ENCODE results near the gene MYO1D.
"Not testable (repeated sequence)": the region's sequence is repeated elsewhere in the genome, so short reads cannot be mapped to it uniquely, and the experiment has no call there.

MYO1D gene

DNA sequence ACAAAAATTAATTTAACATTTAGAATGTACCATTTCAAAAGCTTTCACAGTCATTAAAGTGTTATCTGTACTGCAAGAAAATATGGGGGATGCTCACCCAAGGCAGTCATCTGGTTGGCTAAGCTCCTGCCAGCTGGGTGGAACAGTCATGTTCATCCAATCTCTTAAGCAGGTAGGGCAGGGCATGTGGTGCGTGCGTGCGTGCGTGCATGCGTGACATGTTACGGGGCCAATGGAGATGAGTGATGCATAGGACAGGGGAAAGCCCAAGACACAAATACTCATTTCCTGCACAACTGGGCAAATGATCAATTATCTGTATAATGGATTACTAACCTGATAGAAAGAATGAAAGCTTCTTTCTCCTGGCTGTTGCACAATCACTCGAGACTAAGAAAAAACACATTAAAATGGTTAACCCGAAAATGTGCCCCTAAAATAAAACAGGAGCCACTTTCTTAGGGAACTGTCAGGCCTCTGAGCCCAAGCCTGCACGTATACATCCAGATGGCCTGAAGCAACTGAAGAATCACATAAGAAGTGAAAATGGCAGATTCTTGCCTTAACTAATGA, 104.4 kb downstream of the MYO1D start:
- no peak for DNase-seq

DNA sequence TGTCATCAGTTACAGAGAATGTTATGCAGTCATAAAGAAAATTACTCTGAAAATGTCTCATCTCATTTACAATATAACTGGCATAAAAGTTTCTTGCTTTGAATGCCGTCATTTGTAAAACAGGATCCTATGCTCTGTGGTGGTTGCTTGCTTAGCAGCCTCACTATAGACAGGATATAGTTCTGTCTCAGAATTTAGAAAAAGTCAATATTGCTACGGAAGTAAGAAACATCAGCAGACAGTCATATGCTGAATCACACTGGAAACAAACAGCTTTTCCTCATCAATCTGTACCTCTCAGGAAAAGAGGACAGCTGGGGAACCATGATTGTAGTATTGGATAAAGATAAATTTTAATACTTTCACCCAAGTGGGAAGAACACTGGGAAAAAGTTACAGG, 105.5 kb downstream of the MYO1D start:
- DNase-seq: no peak

DNA sequence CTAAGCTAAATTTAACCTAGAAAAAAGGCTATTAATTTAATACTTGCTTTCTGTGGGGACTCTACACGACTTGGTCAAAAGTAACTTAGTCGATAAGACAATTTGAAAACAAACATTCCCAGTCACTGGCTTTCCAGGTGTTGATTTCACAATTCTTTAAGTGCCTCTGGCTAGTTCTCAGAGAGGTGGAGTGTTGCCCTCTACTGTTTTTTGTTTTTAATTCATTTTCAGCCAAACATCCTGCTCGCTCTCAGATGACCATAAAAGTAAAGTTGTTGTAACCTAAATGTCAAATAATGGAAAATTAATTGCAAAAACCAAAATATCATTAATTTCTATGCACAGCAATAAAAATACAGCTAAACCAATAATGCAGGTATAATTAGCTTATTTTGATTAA, 107.1 kb downstream of the MYO1D start:
- DNase-seq: no peak

DNA sequence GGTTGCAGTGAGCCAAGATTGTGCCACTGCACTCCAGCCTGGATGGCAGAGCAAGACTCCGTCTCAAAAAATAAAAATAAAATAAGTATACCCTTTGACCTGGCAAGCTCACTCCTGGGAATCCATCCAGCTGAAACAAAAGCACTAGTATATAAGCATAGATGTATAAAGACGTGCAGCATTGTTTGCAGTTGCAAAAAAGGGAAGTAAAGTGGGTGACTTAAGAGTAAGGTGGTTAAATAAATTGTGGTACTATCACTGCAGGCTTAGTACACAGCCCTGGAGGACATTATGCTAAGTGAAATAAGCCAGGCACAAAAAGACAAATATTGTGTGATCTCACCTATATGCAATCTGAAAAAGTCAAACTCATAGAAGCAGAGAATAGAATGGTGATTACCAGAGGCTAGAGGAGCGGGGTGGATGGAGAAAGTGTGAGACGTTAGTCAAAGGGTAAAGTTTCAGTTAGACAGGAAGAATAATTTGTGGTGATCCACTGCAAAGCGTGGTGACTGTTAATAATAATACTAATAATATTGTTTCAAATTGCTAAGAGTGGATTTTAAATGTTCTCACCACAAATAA, 113.0 kb downstream of the MYO1D start:
- no peak for DNase-seq

DNA sequence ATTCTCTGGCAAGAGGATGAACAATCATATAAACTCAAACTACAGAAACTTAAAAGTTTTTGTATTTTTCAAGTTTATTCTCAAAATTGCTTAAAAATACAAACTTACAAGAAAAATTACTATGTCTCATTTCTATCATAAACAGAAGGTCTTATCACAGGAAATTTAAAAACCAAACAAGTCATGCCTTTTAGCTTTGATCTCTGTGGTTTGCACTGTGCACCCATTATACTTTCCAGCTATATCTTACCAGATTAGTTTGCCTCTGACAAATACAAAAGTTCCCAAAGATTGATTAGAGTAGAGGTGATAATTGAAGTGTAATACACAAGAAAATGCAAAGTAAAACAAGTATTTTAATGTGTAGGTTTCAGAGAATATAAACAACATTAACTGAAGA, 117.4 kb downstream of the MYO1D start:
- no peak for DNase-seq

DNA sequence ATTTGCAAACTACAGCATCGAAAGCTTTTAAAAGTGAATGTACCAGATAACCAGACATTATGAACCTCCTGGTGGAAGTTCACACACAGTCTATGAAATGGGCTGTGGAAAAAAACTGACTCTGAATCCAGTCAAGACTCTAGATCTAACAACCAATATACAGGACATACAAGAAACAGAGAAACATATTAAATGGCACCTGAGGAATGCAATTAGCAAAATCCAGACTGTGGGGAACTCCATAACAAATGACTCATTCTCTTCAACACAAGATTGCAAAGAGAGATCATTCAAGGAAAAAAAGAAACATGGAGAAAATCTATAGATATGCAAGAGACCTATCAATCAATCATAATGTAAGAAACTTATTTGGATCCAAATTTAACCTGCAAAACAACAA, 119.0 kb downstream of the MYO1D start:
- DNase-seq: no peak

DNA sequence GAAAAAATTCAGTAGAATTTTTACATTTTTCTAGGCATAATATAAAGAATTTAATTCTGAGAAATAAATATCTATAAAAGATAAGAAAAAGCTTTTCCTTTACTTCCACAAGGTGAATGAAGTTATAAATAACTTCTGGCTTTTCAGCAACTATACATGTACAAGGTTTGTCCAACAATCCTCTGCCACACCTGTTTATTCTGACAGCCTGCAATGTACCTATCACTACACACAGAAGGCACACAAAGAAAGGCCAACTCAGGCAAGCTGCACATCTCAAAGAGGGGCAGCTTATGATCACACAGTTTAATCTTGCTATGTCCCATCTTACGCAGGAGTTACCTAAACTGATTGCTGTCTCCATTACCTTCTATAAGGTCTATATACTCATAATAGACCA, 120.2 kb downstream of the MYO1D start:
- no peak for DNase-seq

DNA sequence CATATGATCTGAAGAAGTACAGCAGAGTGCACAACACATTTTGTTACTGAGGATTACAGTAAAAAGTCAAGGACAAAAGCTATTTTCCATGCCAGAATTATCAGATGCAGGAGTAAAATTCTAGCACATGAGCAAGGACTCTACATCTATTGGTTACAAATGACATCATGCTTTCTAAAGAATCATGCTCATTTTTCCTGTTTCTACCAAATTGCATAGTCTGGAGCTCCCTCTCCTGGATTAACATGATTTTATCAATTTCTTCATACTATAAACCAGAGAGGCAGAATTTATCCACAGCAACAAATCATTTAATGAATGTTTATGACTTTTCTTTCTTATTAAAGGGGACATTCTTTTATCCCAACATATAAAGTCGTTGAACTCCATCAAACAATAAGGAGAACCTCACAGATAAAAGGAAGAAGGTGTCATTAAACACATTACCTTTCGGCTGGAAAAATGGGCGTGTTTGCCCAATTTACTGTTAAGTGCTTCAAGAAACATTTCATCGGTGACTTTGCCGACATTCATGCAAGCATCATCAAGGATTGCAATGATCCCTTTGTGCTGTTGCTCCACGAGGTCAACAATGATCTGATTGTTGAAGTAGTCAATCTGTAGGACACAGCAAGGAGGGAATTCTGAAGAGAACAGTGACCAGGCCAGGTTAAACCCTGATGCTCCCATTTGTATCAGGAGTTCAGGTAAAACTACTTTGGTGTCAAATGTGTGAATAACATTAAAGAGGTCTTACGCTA, 121.7 kb downstream of the MYO1D start:
- DNase-seq: peak; percentile 12

DNA sequence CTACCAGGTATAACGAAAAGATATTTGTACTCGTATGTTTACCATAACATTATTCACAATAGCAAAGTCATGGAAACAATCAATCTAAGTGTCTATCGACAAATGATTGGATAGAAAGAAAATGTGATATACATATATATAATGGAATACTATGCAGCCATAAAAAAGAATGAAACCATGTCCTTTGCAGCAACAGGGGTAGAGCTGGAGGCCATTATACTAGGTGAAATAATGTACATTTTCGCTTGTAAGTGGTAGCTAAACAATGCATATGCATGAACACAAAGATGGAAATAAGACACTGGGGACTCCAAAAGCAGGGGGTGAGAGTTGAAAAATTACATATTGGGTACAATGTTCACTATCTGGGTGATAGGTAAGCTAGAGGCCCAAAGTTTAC, 124.0 kb downstream of the MYO1D start:
- no peak for DNase-seq

DNA sequence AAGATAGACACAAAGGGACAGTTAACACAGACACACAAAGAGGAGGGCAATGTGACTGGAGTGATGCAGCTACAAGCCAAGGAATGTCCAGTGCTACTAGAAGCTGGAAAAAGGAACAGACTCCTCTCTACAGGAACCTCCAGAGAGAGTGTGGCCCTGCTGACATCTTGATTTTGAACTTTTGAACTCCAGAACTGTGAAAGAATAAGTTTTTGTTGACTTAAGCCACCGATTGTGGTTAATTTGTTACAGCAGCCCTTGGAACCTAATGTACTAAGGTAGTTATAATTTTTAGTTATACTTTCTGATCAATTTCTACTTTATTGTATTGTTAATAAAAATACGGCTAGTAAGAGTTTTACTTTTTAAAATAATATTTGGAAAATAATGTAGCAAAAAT, 129.1 kb downstream of the MYO1D start:
- no peak for DNase-seq

DNA sequence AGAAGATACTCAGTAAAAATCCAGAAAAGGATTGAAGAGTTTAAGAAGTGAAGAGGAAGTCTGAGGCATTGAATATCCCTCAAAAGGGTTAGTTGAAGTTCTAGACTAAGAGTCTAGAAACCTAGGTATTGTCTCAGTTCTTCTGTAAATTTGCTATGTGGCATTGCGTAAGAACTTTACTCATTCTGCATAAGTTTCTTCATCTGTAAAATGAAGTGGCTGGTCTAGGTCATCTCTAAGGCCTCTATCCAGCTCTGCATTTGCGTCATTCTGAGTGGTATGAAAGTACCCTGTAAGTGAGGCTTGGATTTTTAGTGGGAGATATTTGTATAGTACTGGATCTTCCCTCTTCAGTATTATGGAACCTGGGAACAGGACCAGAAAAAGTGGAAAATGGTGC, 130.2 kb downstream of the MYO1D start:
- DNase-seq: no peak

DNA sequence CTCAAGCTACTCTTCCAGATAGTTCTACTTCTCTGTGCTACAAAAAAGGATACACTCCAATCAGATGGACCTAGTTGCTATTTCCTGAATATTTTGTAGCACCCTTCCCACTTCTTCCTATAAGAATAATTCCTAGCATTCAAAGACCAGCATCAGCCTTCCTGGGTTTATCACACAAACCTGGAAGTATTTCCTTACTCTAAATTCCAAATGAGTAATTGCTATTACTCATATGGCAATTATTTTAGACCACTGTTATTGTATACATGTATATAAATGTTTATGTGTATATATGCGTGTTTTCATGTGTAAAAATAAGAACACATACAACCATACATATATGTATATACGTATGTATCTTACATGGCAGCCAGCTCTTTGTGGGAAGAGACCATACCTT, 130.6 kb downstream of the MYO1D start:
- no peak for DNase-seq

DNA sequence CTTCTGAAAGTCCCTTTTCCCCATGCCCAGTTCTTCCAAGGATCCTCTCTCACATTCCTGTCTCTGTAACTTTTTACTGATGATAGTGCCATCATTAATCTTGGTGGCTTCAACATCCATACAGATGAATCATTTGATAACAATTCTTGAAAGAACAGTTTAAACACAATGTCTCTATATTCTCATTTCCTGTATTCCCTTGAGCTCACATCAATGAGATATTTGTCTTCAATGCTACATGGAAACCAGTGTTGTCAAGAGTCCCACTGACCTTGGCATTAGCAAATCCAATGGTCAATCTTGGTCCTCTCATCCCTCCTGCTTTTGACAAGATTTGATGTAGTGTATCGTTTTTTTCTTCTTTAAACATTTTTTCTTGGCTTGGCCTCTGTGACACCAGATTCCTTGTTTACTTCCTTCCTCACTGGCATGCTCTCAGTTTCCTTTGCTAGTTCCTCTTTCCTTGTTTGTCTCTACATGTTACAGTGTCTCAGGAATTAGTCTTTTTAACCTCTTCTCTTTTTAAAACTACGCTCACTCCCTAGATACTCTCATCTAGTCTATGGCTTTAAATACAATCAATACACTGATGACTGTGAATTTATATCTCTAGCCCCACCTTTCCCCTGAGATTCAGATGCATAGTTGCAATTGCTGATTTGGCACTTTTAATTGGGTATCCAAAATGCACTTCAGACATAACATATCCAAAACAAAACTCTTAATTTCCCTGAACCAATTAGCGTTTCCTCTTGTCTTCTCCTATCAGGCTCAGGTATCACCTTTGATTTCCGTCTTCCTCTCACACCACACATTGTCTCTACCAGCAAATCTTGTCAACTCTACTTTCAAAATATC, 134.0 kb downstream of the MYO1D start:
- DNase-seq: no peak

DNA sequence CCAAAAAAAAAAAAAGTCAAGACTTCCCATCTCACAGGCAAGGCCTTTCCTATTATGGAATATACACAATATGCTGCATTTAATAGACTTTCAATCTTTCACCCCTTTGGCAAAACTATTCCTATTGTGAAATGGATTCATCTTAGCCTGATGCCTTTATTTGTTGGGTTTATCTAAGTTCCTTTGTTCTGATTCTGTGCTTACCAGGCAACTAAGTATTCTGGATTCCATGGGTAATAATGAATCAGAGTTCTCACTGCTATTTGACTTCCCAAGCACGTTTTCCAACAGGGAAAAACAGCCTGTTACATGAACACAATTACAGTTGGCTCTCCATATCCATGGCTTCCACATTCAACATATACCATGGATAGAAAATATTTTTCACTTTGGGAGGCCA, 135.5 kb downstream of the MYO1D start:
- DNase-seq: no peak

DNA sequence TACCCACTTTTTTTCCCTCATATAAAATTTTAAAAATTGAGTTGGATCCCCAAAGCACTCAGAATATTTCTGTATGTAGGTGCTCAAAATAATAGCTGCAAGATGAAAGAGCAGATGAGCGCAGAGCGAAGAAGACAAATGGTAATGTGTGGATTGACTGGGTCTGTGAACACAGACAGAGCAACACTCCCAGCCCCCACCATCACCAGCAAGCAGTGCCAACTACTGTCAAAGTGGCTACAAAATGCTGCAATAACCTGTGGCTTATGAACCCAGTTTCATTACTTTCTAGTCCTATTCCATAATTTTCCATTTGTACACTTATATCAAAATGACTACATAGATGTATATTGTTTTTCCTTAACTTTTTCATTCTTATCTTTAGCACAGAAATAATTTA, 137.2 kb downstream of the MYO1D start:
- DNase-seq: no peak

DNA sequence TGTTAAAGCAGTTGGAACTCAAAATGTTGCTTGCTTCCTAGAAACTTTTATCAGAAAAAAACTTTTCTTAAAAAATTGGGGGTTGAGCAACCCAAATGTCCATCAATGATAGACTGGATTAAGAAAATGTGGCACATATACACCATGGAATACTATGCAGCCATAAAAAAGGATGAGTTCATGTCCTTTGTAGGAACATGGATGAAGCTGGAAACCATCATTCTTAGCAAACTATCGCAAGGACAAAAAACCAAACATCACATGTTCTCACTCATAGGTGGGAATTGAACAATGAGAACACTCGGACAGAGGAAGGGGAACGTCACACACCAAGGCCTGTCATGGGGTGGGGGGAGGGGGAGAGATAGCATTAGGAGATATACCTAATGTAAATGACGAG, 137.8 kb downstream of the MYO1D start:
- DNase-seq: not testable (repeated sequence)

DNA sequence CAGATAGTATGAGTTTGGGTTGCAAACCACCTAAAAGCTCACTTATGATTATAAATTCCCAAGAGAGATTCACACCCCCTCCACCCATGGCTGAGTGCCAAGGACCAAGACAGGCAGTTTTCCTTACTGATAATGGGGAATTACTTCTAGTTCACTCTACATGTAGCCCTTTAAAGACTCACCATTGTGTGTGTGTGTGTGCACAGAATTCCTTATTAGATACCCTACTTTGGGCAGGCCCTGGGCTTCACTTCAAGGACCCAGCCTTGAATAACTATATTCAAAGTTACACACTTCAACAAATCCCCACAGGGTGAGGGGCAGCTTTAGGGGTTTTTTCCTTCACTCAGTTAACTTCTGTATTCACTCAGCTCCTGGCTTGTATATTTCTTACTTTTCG, 143.5 kb downstream of the MYO1D start:
- DNase-seq: no peak

DNA sequence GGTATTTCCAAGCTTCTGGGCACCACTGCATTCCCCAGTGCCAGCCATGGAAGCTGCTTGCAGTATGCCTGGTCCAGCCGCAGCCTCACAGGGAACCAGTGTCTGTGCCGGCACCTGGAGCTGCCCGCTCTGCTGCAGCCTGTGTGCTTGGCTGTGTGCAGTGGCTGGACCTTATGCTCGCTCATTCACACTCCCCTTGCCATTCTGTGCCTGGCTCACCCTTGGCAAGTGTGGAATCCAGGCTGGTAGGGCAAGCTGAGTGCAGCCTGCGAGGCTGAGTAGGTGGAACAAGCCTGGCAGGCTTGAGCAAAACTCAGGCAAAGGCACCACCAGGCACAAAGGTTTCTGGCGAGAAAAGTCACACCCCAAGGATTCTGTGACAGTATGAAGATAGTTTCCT, 144.0 kb downstream of the MYO1D start:
- no peak for DNase-seq

DNA sequence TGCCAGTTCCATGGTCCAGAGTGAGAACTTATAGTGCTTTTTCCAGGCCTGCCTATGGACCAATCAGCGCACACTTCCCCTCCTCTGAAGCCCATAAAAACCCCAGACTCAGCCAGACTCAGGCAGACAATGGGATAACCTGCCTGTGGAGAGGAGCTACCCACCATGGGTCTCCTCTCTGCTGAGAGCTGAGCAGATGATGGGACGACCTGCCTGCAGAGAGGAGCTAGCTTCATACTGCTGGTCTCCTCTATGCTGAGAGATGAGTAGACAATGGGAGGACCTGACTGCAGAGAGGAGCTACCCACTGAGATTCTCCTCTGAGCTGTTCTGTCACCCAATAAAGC, 144.7 kb downstream of the MYO1D start:
- no peak for DNase-seq

DNA sequence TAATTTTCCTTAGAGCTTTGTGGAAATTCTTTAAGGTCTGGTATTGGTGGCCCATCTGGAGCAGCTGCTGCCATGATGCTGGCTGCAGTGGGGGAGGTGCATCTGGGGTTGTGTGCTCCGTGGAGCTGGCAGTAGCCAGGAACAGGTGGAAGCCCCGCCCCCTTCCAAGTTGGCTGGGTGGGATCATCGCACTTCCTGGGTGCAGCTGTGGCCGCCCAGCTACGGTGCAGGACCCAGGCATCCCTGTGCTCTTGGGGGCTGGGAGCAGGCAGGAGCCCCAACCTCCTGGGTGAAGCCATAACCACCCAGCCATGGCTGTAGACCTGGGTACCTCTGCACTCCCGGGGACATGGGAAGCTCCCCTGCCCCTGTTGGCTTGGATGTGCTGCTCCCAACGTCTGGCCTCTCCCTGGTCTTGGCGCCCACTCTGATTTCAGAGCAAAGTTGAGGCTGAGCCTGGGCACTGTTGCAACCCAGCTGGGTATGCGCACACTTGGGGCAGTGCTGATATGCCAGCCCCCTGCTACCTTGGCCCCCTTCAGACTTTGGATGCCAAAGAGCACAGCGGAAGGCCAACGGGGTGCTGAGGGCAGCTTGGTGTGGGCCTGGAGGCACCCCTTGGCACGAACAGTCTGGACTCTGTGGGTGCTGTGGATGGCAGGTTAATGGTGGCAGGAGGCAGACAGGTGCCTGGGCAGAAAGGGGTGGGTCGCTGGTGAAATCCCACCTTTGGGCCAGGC, 145.2 kb downstream of the MYO1D start:
- no peak for DNase-seq

DNA sequence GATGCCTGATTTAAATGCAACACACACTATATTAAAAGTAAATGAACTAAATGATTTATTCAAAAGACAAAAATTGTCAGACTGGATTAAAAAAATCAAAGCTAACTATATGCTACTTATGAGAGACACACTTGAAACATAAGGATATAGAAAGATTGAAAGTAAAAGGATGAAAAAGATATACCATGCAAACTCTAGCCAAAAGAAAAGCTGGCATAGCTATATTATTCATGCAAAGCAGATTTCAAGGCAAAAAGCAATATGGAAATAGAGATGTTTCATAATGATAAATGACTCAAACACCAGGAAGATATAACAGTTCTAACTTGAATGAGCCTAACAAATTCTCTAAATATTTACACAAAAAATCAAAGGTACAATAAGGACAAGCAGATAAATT, 149.2 kb downstream of the MYO1D start:
- no peak for DNase-seq

DNA sequence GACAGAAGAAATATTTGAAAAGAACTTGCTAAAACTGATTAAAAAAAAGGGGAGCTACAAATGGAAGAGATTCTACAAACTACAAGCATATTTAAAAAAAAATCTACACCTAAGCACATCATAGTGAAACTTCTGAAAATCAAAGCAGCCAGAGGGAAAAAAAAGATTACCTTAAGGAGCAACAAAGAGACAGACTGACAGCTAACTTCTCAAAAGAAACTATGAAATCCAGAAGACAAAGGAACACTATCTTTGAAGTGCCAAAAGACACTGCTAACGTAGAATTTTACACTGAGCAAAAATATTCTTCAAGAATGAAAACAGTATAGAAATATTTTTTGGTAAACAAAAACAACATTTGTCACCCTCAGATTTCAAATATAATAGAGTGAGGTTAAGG, 151.2 kb downstream of the MYO1D start:
- no peak for DNase-seq

DNA sequence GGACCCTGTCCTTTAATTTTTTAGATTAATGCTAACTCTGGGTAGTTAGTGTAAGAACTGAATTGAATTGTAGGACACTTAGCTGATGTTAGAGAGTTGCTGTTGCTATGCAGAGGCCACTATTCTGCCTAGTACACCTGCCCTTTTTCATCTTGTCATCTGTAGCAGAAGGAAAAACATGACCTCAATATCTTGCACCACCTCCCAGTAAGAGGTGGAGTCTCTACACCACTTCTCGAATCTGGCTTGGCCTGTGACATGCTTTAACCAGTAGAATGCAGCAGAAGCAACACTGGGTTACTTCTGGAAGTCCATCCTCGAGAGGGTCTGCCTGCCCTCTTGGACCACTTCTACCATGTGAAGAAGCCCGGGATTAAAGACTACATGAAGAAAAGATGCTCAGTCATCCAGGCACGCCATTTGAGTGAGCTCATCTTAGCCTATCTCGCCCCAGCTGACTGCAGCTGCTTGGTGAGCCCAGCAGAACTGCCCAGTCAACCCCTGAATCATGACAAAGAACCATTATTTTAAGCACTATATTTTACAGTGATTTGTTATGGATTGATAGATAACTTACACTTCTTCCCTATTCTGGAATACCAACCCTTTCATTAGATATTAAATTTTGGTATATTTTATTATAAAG, 153.5 kb downstream of the MYO1D start:
- DNase-seq: no peak
